ENCODE results near the gene WDR18. TPM values are rescaled to one million over a fixed set of nuclear protein-coding genes. Genes with fewer than 3 reads are reported as not detected.

Gene WDR18
- polyA plus RNA-seq, 1 donor (not counting 4 experiments of a cell fraction or from before 2014, with no cell fraction given), result 26.3 TPM

DNA sequence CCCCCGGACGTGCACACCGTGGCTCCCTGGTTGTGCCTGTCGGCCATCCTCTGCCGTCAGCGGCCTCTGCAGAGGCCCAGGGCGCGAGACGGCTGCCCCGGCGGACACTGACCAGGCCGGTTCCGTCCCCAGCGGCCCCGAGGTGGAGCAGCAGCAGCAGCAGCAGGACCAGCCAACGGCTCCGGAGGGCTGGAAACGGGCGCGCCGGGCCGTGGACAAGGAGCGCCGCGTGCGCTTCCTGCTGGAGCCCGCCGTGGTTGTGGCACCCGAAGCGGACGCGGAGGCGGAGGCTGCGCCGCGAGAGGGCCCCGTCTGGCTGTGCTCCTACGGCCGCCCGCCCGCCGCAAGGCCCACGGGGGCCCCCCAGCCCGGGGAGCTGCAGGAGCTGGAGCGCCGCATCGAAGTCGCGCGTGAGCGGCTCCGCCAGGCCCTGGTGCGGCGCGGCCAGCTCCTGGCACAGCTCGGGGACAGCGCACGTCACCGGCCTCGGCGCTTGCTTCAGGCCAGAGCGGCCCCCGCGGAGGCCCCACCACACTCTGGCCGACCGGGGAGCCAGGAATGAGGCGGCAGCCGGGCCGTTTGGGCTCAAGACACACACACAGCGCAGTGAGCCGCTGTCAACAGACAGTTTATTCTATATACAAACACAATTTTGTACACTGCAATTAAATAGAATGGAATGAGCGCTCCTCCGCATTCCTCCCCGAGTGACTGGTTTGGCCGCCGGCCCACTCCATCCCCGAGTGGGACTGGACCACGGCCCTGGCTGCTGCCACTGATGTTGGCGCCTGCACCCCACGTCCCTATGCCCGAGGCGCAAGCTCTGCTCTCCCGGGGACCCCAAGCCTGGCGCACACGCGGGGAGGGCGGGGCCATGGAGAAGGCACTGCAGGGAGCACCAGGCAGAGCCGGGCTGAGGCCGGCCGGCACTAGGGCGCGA lies 25.2 kb downstream of the WDR18 start:
- Histone ChIP-seq H2AFZ (ENCODE audit: control insufficient read depth, low read length) (no peak overlapping the region), H3K4me3 (ENCODE audit: control insufficient read depth in 2 of 3, extremely low read depth in 1 of 3, insufficient read depth in 2 of 3, low read depth in 1 of 3, low read length in 3 of 3) (no peak overlapping the region), H3K9ac (ENCODE audit: control insufficient read depth, extremely low read depth, insufficient read depth, low read length) (no peak overlapping the region), H3K9me3 (ENCODE audit: control insufficient read depth, low read depth, low read length) (no peaks in the 10 kb centered on the region), H4K20me1 (ENCODE audit: control insufficient read depth, extremely low read depth, insufficient read depth, low read length) (no peaks in the 10 kb centered on the region), H3K4me2 (ENCODE audit: control insufficient read depth, extremely low read depth, insufficient read depth, low read depth, low read length) (no peak overlapping the region), H3K79me2 (ENCODE audit: control insufficient read depth, insufficient read depth, low read length) (peaks cover 15% of the 10 kb centered on the region), H3K4me1 (ENCODE audit: control insufficient read depth, extremely low read depth, insufficient read depth, low read length) (no peaks in the 10 kb centered on the region), H3K27me3 (ENCODE audit: control insufficient read depth, extremely low read depth, insufficient read depth, low read length) (peaks cover 6% of the 10 kb centered on the region), H3K9me1 (ENCODE audit: control insufficient read depth, extremely low read depth, insufficient read depth, low read length) (no peaks in the 10 kb centered on the region), H3K27ac (ENCODE audit: control insufficient read depth, insufficient read depth, low read length) (no peak overlapping the region), H3K36me3 (ENCODE audit: control insufficient read depth in 2 of 2, extremely low read depth in 1 of 2, insufficient read depth in 2 of 2, low read length in 2 of 2) (peaks cover 9 to 14% of the 10 kb centered on the region in 2 experiments)
- dilution Hi-C loops (cut with MboI; ENCODE audit: extremely low pct_ligation_motif_present, low sequenced_read_pairs), result no loop called here
- DNase-seq (ENCODE audit: low read depth, low spot score), result no peak
- FAIRE-seq, result no peak
- TF ChIP-seq, protein P1, sequence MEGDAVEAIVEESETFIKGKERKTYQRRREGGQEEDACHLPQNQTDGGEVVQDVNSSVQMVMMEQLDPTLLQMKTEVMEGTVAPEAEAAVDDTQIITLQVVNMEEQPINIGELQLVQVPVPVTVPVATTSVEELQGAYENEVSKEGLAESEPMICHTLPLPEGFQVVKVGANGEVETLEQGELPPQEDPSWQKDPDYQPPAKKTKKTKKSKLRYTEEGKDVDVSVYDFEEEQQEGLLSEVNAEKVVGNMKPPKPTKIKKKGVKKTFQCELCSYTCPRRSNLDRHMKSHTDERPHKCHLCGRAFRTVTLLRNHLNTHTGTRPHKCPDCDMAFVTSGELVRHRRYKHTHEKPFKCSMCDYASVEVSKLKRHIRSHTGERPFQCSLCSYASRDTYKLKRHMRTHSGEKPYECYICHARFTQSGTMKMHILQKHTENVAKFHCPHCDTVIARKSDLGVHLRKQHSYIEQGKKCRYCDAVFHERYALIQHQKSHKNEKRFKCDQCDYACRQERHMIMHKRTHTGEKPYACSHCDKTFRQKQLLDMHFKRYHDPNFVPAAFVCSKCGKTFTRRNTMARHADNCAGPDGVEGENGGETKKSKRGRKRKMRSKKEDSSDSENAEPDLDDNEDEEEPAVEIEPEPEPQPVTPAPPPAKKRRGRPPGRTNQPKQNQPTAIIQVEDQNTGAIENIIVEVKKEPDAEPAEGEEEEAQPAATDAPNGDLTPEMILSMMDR (optimal IDR thresholded peaks at IDR 0.05 in 1 of 3, IDR thresholded peaks at IDR 0.05 in 1 of 3, conservative IDR thresholded peaks at IDR 0.05 in 1 of 3; ENCODE audit: extremely low read depth in 1 of 3, insufficient read depth in 2 of 3, low read length in 3 of 3), result no peak
- TF ChIP-seq EZH2 (IDR thresholded peaks at IDR 0.05; ENCODE audit: low read length), result no peak

GRCh38 chr19:1009981-1010538 lies 25.9 kb downstream of the WDR18 start:
- Histone ChIP-seq H3K27ac (ENCODE audit: control insufficient read depth, insufficient read depth, low read length) (no peak overlapping the region), H3K9me1 (ENCODE audit: control insufficient read depth, extremely low read depth, insufficient read depth, low read length) (no peaks in the 10 kb centered on the region), H4K20me1 (ENCODE audit: control insufficient read depth, extremely low read depth, insufficient read depth, low read length) (no peaks in the 10 kb centered on the region), H3K27me3 (ENCODE audit: control insufficient read depth, extremely low read depth, insufficient read depth, low read length) (no peaks in the 10 kb centered on the region), H3K36me3 (ENCODE audit: control insufficient read depth in 2 of 2, extremely low read depth in 1 of 2, insufficient read depth in 2 of 2, low read length in 2 of 2) (peaks cover 9 to 15% of the 10 kb centered on the region in 2 experiments), H3K9ac (ENCODE audit: control insufficient read depth, extremely low read depth, insufficient read depth, low read length) (no peak overlapping the region), H2AFZ (ENCODE audit: control insufficient read depth, low read length) (no peak overlapping the region), H3K4me2 (ENCODE audit: control insufficient read depth, extremely low read depth, insufficient read depth, low read depth, low read length) (no peak overlapping the region), H3K79me2 (ENCODE audit: control insufficient read depth, insufficient read depth, low read length) (peaks cover 23% of the 10 kb centered on the region), H3K4me3 (ENCODE audit: control insufficient read depth in 2 of 3, extremely low read depth in 1 of 3, insufficient read depth in 2 of 3, low read depth in 1 of 3, low read length in 3 of 3) (no peak overlapping the region), H3K9me3 (ENCODE audit: control insufficient read depth, low read depth, low read length) (no peaks in the 10 kb centered on the region), H3K4me1 (ENCODE audit: control insufficient read depth, extremely low read depth, insufficient read depth, low read length) (no peaks in the 10 kb centered on the region)
- FAIRE-seq, result no peak
- TF ChIP-seq EZH2 (IDR thresholded peaks at IDR 0.05; ENCODE audit: low read length), result no peak
- TF ChIP-seq, protein P1 (optimal IDR thresholded peaks at IDR 0.05 in 1 of 3, IDR thresholded peaks at IDR 0.05 in 1 of 3, conservative IDR thresholded peaks at IDR 0.05 in 1 of 3; ENCODE audit: extremely low read depth in 1 of 3, insufficient read depth in 2 of 3, low read length in 3 of 3), result no peak
- dilution Hi-C loops (cut with MboI; ENCODE audit: extremely low pct_ligation_motif_present, low sequenced_read_pairs), result no loop called here
- no peak for DNase-seq (ENCODE audit: low read depth, low spot score)

Data from keratinocyte (primary cell).